Activated effector memory CD4-positive, alpha-beta T cell treated with Interleukin-2 at 50 U/mL for 16 hours (primary cell): Measurements from ENCODE around the gene ABITRAM.
"Not testable (repeated sequence)": the region's sequence is repeated elsewhere in the genome, so short reads cannot be mapped to it uniquely, and the experiment has no call there.

Experiments
- DNase-seq: peaks from one replicate; pipeline ENCODE4 v3.0.0-alpha.2; 2020

Gene ABITRAM

DNA sequence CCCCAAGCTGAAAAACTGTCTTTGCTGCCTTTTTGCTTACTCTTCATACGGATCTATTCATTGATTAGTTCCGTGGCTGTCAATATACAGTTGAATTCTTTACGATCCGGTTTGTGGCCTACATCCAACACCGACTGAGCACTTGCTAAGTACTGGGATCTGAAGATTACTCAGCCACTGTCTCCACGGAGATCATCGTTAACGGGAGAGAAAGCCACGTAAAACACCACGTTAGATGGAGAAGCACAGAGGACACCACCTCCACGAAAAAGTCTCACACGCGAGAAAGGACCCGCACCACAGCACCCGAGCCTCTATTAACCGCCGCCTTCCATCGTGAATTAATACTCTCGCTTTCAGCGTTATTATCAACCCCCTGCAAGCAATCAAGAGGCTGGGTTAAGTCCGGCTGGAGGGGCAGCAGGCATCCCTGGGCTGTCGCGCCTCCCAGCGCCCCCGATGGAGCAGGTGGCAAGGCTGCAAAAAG is 926 bp upstream of the ABITRAM start:
- no peak for DNase-seq

DNA sequence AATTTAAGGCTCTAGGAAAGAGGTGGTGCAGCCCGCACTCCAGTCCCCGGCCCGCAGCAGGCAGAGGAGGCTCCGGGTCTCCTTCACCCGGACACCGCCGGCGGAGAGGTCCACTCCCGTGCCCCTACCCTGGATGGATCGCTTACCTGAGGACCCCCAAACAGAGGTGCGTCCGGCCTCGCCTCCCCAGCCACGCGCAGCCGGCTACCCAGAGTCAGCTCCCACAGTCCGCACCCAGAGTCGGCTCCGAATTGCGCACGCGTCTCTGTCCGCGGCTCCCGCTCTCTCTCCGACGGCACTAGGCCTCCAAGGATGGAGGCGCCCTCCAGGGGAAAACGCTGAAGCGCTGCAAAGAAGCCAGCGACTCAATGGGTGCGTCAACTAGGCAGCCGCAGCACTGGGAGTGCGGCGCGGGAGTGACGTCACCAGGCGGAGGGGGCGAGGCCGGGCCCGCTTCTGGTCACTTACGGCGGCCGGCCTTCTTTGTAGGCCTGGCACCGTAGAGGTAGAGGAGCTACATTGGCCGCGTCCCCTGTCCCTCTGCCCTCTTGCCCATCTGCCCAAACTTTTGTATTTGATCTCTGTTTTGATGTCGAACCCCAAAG is 380 bp upstream of the ABITRAM start, which contains the start of gene ELP1:
ELP1 (minus strand) TSS at position 407 of the 605 bp plus-strand sequence. CDS start 2,978 bp downstream, outside the sequence.
- peak; percentile 85 for DNase-seq

DNA sequence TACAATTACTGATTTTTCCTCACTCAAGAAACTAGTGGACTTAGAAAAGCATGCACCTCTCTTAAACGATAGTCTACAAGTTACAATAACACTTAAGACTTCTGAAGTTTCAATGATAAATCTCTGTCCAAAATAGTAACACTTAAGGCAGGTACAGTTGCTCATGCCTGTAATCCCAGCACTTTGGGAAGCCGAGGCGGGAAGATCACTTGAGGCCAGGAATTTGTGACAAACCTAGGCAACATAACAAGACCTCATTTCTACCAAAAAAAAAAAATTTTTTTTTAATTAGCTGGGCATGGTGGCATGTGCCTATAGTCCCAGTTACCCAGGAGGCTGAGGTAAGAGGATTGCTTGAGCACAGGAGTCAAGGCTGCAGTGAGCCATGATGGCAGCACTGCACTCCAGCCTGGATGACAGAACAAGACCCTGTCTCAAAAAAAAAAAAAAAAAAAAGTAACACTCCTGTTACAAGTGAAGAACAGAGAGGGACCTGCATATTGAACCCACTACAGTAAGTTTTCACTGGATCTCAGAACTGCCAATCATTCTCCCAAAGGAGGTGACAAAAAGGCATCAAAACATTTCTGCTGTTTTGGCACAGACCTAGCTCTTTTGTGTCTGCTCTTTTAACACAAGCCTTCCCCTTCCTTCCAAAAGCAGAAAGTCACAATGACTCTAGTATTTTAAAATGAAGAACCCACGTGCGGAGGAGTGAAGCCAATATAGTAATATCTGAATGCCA is 3.5 kb downstream of the ABITRAM start:
- no peak for DNase-seq

DNA sequence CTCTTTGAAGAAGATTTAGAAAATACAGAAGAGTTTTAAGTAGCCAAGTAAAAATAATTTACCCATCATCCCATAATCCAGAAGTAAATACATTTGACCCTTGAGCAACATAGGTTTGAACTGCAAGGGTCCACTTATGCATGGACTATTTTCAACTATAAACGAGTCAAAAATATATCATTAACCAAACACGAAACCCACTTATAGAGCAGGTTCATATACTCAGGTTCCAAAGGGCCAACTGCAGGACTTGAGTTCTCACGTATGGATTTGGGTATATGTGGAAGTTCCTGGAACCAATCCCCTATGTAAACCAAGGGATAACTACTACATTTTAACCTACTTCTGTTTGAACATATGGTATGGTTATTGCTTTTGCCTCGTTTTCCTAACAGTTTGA is 5.8 kb downstream of the ABITRAM start:
- DNase-seq, result no peak

DNA sequence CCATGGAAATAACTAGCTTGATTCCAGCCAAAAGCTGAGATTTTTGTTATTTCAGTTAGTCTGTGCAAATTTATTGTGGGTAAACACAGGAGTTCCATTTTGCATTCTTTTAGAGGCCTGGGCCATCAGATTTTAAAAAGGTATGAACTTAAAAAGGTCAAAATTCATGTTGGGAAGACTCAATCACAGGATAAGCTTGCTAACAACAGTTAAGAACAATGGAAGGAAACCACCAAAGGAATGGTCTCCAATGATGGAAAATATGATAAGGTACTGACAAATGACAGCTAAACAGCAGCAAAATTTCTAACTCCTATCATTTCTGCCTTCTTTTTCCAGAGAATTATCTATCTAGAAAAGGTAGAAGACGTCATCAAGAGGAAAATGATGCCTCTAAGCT is 16.0 kb downstream of the ABITRAM start:
- no peak for DNase-seq

DNA sequence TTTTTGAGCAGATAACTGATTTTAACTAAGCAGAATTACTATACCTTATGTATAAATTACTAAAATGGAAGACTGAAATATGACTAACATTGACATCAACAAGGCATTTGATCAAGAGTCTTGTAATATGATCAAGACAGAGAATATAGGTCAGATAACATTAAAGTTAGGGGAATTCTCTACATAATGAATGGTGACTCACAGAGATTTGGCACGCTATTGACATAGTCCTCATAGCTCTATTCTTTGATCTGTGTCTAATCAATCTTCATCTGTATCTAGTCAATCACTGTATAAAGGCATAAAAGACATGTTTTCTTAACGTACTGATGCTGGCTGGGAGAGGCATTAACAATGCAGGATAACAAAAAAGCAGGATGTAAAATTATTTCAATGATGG is 17.4 kb downstream of the ABITRAM start:
- no peak for DNase-seq

DNA sequence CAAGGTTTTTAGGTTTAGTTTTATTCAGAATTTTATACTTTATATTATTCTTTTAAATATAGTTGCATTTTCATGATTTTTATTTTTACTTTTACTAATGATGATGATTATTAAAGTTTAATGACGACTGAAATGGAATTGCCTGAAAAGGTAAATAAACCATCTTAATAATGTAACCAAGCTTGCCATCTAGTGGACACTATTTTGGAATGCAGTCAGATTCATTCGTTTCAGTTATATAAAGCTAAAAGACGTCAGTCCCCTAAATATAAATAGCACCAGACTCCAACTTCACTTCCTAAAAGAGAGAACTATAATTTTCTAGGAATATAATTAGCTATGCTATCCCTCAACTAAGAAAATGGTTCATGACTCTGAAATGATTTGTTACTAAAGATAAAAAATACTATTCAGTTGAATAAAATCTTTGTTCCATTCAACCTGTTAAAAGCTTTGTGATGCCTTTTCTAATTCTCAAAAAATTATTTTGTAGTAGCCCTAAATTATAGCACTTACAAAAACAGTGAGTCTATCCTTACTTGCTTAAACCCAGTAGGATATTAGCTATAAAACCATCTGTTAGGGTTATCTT is 19.9 kb downstream of the ABITRAM start:
- no peak for DNase-seq

DNA sequence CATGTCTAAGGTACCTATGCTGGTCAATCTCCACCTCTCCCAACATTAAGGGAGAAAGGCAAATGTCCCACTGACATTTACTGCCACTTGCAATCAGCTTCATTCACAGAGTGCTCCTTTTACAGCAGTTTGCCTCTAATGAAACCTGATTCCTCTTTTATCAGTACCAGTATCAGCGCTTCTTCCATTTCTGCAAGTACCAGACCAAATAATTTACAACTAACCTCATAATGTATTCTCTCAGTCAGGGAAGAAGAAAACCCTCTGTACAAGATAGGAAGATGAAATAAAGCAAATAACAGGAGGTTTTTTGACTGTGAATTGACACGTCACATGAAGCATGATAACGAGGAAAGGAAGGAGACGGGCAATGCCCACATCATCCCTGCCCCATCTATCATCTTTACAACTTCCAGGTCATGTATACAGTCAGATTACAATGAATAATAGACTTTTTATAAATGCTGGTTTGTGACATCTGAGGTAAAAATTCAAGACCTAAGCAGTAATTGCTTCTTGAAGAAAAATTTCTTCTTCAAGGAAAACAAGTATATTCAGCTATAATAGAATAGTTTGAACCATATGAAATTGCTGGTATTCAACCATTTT is 21.9 kb downstream of the ABITRAM start:
- no peak for DNase-seq

DNA sequence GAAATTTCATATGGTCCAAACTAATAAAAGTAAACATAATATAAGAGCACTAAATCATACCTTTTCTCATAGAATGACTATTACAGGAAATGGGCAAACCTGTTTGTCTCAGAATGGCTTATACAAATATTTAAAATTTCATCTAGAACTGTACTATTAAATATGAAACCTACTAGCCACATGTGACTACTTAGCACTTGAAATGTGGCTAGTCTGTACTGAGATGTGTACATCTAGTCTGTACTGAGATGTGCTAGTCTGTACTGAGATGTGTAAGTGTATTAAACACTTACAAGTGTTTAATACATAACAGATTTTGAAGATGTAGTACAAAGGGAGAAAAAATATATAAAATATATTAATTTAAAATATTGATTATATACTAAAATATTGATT is 22.4 kb downstream of the ABITRAM start:
- DNase-seq, result no peak

DNA sequence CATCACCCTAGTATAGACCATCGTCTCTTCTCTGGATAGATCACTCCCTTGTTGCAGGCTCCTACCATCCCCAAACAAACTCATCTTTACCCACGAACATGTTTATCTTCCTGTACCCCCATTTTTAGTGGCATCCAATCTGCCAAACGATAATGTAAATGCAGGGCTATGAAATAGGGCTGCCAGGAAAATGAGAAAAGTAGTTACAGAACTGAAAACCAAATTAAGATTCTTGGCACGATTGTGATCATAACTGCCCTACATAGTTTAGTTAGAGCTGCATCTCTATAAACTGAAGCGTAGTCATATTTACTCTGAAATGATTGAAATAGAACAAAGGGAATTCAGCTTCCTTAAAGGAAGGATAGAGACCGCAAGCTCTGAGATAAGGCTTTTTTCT is 26.1 kb downstream of the ABITRAM start:
- DNase-seq, result no peak

DNA sequence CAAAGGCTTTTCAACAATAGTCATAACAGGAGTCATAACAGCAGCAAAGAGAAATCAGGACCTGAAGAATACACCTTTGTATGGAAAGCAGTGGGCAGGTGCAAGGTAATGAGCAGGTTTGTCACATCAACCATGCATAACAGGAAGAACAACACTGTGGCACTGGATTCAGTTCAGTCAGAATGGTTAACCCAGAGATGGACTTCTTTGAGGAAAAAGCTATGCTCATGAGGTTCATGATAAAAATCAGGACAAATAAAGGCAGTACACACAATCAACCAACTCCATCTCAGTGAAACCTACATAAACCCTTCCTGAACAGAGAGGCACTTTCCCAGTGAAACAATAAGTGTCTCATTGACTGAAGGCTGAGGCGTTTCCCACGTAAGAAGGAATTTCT is 27.0 kb downstream of the ABITRAM start:
- DNase-seq, result no peak

DNA sequence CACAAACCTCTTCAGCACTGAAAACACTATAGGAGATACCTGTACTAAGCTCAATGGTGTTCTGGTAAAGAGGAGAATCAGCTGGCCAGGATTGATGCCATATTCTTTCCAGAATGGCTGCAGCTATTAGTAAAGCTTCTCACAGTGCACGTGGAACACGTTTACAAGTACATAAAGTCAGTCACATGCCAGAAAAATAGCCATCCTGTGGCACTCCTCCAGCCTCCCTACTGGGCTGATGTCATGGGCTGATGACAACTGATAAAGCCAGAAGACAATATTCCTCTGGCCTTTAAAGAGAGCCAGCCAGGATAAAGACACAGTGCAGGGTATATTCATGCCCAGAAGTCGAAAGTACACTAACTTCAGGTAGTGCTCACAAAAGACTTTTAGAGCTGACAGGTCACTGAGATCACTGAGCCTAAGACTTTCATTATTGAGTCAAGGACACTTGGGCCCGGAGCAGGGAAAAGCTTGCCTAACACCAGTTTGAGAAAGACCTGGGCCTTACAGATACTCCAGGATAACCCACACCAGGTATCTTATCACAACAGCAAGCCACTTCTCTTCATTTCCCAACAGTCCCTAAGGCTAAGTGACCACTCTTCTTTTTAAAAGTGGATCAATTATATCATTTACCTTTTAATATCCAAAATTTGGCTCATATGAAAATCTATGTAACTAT is 29.4 kb downstream of the ABITRAM start:
- DNase-seq, result no peak

DNA sequence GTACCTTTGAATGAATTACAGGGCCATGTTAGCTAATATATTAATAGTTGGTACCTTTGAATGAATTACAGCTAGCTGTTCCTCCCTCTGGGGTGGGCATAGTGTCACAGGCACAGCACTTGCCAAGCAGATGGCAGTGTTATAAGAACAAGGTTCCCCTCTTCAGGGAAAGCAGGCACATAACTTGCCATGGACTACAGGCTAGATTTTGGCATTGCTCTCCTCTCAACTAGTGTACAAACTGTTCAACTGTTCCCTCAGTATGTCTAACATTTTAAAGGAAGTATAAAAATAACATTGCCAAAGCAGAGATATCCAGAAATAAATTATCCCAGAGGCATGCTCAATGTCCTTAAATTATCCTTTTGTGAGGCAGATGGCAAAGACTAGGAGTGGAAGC is 33.7 kb downstream of the ABITRAM start:
- DNase-seq, result no peak

DNA sequence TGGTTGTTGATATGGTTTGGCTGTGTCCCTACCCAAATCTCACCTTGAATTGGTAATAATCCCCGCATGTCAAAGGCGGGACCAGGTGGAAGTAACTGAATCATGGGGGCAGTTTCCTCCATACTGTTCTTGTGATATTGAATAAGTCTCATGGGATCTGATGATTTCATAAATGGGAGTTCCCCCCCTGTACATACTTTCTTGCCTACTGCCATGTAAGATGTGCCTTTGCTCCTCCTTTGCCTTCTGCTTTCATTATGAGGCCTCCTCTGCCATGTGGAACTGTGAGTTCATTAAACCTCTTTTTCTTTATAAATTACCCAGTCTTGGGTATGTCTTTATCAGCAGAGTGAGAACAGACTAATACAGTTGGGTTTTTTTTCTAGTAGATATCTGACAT is 37.2 kb downstream of the ABITRAM start:
- not testable (repeated sequence) for DNase-seq

DNA sequence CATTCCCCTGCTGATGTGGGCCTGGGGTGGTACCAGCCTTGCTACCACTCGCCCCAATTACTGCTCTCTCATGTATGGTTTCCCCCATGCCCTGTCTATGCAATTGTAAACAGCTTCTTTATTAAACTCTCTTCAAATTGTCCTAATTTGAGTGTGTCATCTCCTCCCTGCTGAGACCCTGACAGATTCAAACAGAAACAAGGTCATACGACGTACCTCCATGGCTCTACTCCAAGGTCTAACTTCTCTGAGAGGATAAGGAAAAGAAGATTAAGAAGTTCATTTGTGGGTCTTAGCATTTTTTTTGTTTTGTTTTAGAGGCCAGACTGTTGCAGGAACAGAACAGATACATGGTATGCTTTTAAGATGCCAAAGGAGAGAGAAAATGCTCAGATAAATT is 38.0 kb downstream of the ABITRAM start:
- no peak for DNase-seq

DNA sequence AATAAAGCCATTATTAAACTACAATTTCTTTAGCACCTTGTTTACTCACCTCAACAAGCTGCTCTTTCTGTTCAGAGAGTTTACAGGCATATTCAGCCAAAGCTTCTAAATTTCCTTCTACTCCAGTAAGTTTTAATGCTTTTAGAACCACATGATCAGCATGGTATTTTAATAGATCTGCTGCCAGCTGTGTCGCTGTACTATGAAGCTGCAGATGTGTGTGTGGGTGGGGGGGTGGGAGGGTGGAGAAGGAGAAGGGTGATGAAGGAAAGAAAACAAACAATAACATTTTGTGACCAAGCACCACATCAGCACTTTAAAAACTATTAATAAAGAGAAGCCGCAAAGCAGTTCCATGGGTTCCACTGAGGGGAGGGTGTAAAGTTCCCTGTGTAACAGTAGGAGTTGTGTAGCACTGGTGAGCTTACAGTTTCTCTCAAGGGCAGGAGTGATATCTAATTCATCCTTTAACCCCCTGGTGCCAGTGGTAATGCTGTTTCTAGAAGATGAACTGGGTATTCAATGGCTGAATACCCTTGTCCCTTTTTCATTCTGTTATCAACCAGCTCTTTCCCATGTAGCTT is 38.5 kb downstream of the ABITRAM start:
- no peak for DNase-seq

DNA sequence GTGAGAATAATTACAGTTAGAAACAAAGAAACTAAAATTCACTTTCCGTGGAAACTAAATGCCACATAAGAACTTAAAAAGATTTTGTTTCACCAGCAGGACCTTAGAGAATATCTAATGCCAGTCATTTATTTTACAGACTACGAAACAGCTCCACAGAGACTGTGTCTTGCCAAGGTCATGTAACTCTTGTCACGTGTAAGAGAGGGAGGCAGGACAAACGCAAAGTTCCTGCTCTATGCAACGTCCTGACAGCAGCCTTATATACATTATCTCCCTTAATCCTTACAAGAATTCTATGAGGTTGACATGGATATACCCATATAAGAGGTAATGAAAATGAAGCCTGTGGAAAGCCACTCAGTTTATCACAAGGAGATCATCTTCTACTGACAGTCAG is 39.7 kb downstream of the ABITRAM start:
- no peak for DNase-seq

DNA sequence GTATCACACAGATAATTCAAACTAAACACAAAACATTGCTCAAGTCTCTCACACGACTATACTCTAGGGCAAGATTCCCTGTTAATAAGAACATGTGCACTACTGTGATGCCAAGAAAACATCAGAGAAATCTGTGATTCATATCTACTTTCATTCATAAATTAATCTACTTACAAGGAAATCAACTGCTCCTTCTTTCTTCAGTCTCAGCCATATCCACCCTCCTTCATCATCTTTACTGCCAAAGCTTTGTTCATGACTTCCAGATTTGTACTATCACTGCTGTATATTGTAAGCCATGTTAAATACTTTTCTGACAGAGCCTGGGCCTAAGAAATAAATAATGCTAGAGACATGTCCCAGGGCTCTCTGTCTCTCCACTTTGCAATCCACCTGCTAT is 44.0 kb downstream of the ABITRAM start:
- no peak for DNase-seq

DNA sequence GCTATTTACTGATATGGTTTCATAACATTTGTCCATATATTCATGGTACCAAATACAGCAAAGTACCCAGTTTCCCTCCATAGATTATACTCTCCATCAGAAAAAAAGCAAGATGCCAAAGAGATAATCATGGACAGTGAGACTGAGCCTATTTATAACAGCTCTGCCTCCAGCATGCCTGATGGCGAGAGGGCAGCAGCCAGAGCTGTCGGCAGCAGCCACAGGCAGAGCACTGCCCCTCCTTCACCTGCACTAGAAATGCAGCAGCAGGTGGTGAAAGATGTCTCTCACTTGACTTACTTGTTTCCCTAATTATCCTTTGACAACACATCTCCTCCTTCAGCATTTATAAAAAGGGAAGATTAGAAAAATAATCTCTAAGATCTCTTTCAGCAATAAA is 46.7 kb downstream of the ABITRAM start:
- no peak for DNase-seq

DNA sequence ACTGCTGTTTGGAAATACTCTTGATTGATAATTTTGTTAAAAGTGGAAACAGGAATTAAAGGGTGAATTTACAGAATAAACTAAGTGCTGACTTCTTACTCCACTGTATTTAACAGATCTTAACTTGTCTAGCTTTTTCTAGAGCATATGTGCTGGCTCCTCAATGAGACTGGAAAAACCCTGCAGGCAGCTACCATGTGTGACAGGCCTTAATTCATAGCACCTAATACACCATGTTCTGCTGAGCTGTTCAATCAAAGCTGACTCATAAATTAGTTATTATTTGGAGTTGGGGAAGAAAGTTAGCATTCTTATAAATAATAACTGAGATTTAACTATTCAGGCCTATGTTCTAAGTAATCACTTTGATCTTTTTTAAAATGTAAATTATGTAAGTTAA is 49.7 kb downstream of the ABITRAM start:
- DNase-seq, result no peak
